Spleen (tissue), 7 donors: ENCODE measurements around the gene ICOS.

ENCODE experiments used
- POLR2AphosphoS5 ChIP-seq, 3 donors: sonication (generic); formaldehyde crosslinking; IDR thresholded peaks; one replicate each; pipeline ENCODE4 v1.5.1; 2017; ENCODE audit warnings: antibody characterized with exemption in 3 of 3
- TF ChIP-seq, protein P1 (sequence below), 11 experiments: fragments of 200-600 bp in 7 of 11; fragments of 450-650 bp in 4 of 11; sonication (generic) in 4 of 11; IDR thresholded peaks in 8 of 11; conservative IDR thresholded peaks in 3 of 11; 1 replicate in 7 of 11; 2 replicates in 4 of 11; pipeline versions ENCODE4 v1.4.0 to v1.8.0; 2016 to 2021; ENCODE audit warnings: antibody characterized with exemption in 11 of 11, inconsistent platforms in 4 of 11, mild to moderate bottlenecking in 1 of 11
- donor health status: DM: no; HTN: no; CAD: no; lungs with moderate emphysema.
- donor health status: DM: no; HTN: no; CAD: no.
- donor health status: DM: no; HTN: no; CAD: no.

DNA sequence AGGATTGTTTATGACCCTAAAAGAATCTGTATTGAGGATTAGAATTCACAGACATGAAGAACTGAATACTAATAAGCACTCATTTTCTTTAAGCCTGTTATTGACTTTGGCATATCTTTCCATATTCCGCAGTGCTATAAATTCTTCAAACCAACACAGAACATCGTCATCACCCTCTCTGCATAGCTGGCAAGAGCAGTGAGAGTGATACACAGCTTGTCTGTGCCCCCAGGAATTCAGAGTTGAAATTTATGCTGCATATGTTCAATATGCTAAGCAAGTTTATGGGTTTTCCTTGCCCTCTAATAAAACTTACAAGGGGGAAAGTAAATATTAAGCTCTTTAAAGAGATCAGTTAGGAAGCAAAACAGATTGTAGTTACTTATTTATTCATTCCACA lies 36.3 kb upstream of the ICOS start:
- TF ChIP-seq, protein P1, sequence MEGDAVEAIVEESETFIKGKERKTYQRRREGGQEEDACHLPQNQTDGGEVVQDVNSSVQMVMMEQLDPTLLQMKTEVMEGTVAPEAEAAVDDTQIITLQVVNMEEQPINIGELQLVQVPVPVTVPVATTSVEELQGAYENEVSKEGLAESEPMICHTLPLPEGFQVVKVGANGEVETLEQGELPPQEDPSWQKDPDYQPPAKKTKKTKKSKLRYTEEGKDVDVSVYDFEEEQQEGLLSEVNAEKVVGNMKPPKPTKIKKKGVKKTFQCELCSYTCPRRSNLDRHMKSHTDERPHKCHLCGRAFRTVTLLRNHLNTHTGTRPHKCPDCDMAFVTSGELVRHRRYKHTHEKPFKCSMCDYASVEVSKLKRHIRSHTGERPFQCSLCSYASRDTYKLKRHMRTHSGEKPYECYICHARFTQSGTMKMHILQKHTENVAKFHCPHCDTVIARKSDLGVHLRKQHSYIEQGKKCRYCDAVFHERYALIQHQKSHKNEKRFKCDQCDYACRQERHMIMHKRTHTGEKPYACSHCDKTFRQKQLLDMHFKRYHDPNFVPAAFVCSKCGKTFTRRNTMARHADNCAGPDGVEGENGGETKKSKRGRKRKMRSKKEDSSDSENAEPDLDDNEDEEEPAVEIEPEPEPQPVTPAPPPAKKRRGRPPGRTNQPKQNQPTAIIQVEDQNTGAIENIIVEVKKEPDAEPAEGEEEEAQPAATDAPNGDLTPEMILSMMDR (IDR thresholded peaks at IDR 0.05 in 8 of 11, conservative IDR thresholded peaks at IDR 0.05 in 3 of 11) = no peak
- no peak for TF ChIP-seq POLR2AphosphoS5 (IDR thresholded peaks at IDR 0.05)
